Measurements from ENCODE around the gene ARHGAP6.

Gene ARHGAP6

DNA sequence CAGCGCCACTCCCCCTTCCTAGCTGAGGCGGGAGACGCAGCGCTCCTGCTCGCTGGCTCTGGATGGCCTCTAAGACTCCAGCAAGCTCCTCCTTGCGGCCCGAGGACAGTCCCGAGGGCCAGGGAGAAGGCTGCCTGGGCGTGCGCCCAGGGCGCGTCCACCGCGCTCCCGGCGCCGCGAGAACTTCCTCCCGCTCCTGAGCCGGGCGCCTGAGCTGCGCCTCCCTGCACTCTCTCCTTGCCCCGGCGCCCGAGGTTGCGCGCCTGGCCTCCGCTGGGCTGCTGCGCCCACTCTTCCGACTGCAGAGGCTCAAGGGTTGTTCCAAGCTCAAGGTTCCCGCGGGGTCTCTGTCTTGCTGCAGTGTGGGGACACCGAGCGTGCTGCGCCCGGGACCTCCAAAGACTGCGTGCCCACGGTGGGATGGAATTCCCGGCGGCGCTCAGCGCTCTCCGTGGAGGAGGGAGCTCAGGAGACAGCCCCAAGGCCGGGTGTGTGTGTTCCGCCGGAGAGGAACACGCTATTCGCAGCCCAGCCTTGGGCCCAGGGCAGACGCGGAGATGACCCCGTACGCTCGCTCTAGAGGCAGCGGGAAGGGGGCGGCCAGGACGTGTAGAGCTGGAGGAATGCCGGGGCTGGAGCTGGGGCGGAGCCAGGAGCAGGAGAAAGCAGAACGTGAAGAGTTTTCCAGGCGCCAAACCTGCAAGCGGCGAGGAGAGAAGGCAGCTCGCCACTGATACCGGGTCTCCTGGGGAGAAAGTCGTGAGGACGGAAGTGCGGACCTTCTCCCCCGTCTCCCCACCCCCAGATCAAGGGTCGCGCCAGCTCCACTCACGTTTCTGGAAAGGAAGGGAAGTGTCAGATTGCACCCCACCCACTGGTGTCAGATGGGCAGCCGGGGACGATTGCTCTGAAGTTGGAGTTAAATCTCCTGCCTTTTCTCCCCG is at the start of gene ARHGAP6:
TSS of gene ARHGAP6 (minus strand) at position 753 of the 944 bp plus-strand sequence. CDS start 1,092 bp downstream, outside the sequence.
- peak within 1 kb of the TSS; percentile 47 for H3K4me3 ChIP-seq (ENCODE audit: low read depth, low read length)
- in situ Hi-C loops (cut with HindIII; ENCODE audit: low sequenced_read_pairs): no loop called here
- DNase-seq (ENCODE audit: low read depth): no peak
- TF ChIP-seq, protein P1, sequence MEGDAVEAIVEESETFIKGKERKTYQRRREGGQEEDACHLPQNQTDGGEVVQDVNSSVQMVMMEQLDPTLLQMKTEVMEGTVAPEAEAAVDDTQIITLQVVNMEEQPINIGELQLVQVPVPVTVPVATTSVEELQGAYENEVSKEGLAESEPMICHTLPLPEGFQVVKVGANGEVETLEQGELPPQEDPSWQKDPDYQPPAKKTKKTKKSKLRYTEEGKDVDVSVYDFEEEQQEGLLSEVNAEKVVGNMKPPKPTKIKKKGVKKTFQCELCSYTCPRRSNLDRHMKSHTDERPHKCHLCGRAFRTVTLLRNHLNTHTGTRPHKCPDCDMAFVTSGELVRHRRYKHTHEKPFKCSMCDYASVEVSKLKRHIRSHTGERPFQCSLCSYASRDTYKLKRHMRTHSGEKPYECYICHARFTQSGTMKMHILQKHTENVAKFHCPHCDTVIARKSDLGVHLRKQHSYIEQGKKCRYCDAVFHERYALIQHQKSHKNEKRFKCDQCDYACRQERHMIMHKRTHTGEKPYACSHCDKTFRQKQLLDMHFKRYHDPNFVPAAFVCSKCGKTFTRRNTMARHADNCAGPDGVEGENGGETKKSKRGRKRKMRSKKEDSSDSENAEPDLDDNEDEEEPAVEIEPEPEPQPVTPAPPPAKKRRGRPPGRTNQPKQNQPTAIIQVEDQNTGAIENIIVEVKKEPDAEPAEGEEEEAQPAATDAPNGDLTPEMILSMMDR (IDR thresholded peaks at IDR 0.05; ENCODE audit: low read depth, low read length, missing control alignments): no peak

GRCh38 chrX:11704725-11705495 is 39.2 kb upstream of the ARHGAP6 start:
- TF ChIP-seq, protein P1 (IDR thresholded peaks at IDR 0.05; ENCODE audit: low read depth, low read length, missing control alignments): no peak
- in situ Hi-C loops (cut with HindIII; ENCODE audit: low sequenced_read_pairs): no loop called here
- peak; percentile 11 for DNase-seq (ENCODE audit: low read depth)
- H3K4me3 ChIP-seq (ENCODE audit: low read depth, low read length): no peak overlapping the region

DNA sequence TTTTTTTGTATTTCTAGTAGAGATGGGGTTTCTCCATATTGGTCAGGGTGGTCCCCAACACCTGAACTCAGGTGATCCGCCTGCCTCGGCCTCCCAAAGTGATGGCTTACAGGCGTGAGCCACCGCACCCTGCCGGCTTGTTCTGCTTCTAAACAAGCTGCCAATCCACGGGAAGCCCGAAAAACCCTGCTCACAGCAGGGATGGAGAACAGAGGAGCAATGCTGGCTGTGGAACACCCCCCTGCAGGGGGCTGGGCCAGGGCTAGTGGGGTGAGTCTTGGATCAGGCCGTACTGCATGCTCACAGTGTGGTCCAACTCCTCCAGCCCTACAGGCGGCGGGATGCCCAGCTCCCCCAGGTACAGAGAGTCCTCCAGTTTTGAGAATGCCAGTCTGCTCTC is 38.1 kb upstream of the ARHGAP6 start:
- in situ Hi-C loops (cut with HindIII; ENCODE audit: low sequenced_read_pairs): no loop called here
- H3K4me3 ChIP-seq (ENCODE audit: low read depth, low read length): no peak overlapping the region
- TF ChIP-seq, protein P1 (IDR thresholded peaks at IDR 0.05; ENCODE audit: low read depth, low read length, missing control alignments): no peak
- no peak for DNase-seq (ENCODE audit: low read depth)

DNA sequence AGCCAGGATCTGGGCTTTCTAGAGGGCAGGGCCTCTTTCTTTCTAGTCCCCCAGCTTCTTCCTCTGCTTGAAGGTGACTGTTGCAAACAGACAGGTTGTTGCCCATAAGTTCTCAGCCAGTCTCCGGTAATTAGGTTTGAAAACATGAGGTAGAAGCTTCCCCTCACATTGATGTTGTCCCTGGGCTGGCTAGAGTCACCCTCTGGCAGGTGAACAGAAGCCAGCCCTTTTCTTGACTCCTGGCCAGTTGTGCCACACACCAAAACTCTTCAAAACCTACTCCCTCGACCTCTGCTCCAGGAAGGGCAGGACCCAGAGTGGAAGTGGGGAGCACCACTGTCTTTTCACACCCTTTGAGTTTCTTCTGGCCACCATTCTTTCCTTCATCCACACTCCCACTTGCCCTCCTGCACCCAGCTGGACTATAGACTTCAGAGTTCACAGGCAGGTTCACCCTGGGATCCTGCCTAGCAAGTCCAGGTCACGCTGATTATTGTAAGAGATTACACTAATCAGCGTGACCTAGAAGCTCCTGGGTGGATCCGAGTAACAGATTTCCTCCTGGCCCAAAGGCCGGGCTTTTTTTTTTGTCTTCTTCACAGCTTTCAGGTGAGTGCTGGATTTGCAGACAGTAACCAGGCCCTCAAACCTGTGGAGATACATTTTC is 37.4 kb upstream of the ARHGAP6 start:
- no peak for DNase-seq (ENCODE audit: low read depth)

GRCh38 chrX:11702420-11702819 is 36.7 kb upstream of the ARHGAP6 start:
- in situ Hi-C loops (cut with HindIII; ENCODE audit: low sequenced_read_pairs): no loop called here

More for the DNA sequence above, 37.4 kb upstream of the ARHGAP6 start:
- no peak overlapping the region for H3K4me3 ChIP-seq (ENCODE audit: low read depth, low read length)
- TF ChIP-seq, protein P1 (IDR thresholded peaks at IDR 0.05; ENCODE audit: low read depth, low read length, missing control alignments): no peak
- in situ Hi-C loops (cut with HindIII; ENCODE audit: low sequenced_read_pairs): no loop called here

More at GRCh38 chrX:11702420-11702819, 36.7 kb upstream of the ARHGAP6 start:
- H3K4me3 ChIP-seq (ENCODE audit: low read depth, low read length): no peak overlapping the region
- TF ChIP-seq, protein P1 (IDR thresholded peaks at IDR 0.05; ENCODE audit: low read depth, low read length, missing control alignments): no peak
- DNase-seq (ENCODE audit: low read depth): no peak
